Activated T-helper 1 cell treated with Interleukin-2 at 50 U/mL for 16 hours (primary cell): ENCODE results near the gene TMEM26.

Source experiments
- DNase-seq: peaks from one replicate; pipeline ENCODE4 v3.0.0-alpha.2; 2020; ENCODE audit warnings: low read depth

TMEM26 gene

DNA sequence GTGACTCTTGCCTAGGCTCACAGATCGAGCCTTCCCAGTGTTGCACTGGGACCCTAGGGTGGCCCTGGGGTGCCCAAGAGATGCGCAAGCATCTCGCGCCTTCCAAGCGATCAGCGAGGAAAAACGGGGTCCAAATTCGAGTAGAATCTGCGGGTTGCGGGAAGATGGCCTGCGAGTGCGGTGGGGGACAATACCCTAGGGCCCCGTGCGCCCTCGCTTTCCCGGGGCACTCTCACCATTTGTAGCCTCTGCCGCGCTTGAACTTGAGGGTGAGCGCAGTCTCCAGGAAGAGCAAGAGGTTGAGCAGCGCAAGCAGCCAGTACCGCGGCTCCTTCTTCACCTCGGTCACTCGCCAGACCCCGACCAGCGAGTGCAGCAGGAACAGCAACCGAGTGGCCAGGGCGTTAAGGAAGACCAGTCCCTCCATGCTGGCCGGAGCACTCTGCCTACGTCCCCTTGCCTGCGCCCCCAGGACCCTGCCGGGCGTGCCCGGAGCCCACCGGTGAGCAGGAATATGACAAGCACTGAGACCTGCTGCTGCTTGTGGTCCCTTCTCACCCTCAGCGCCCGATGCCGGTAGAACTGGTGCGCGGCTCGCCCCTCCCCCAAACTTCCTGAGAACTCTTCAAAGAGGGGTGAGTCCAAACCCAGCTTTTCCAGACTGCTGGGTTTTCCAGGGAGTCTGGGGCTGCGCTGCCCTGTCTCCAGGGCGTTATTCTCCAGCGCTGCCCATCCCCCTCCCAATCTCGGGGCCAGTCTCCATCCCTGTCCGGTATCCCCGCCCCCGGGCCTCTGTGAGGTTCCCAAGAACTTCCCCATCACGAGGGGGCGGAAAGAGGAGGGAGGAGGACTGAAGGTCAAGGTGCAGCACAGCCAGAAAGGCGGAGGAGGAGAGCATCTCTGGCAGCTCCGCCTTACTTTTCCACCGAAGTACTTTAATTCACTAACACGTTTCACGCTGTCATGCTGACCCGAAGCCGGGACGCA lies at the start of gene TMEM26:
Gene TMEM26 (minus strand): TSS at position 727 of the 987 bp plus-strand sequence. CDS start 300 bp downstream, at position 427.
- no peak for DNase-seq

DNA sequence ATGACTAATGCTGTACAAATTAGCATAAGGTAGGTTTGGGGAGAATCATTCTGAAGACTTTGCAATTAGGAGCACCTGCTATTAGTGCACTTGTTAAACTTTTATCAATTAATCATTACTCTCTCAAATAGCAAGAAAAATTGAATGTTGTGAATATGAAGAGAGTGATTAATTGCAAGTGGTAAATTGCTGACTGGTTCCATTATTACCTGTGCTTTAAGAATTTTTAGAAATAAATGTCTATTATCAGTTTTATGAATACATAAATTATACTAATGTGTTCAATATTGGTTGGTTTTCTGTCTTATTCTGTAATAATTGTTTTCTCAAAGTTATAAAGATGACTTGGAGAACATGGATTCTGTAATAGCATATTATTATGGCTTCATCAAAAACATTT lies 47.3 kb upstream of the TMEM26 start:
- no peak for DNase-seq

DNA sequence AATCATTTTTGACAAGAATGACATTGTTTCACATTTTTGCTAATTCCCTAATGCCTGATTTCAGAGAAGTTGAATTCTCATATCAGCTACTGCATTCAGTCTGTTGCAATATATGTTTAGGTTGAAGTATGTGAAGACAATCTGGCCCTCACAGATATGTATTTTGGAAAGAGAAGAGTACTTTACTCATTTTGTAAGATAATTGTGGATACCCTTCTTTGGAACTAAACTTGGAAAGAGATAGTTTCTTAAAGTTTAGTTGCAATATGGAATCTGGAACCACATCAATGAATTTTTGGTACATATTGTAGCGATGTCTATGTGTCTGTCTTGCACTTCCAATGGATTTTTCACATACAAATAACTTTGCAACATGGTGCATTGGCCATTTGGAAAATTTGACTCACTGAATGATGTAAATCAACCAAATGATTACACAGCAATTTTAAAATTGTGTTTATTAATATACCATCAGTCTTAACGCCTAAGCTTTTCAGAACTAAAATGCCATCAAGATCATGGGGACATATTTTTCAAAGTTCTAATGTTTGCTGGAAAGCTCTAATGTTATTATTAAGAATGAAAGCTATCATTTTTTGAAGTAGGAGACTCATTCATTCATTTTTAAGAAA lies 39.3 kb upstream of the TMEM26 start:
- DNase-seq, result no peak

DNA sequence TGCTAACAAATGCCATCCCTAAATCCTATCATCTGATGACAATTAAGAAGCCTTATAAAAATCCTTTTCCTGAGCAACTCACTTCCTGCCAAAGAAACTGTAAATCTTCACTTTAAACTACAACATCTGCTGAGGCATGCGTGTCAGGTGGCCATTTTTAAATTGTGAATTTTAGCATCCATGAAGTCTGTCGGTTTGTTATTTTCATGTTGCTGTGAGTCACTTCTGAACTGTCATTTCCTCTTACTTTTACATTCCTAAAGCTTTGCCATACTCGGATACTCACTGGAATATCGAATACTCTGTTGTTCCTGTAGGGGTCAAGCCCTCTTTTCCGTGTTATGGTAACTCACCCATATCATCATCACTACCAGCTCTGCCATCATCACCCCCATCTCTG lies 34.3 kb upstream of the TMEM26 start:
- no peak for DNase-seq

DNA sequence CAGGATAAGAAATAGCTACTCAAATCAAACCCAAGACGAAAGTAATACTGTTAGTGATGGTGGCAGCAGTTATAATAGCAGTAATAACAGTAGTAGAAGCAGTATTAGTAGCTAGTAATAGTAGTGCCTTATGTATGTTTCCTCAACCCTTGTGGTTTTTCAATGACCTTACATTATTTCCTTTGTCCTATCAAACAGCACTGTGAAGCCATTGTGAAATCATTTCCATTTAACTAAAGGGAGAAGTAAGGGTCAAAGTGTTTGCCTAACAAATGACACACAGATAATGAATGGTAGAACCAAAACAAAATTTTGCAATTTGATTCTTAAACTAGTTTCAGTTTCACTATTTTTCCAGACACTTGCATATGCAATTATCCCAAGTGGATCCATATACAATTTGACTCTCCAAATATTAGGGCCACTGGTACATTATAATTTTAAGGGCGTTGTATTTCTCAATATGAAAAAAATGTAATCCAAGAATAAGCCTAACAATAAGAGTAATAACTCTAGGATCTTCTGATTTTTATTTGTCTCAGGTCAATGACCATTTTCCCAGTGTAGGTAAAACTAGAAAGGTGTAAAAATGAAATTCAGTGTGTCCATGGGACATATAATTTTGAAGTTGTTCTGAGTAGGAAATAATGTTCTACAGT lies 33.7 kb upstream of the TMEM26 start:
- no peak for DNase-seq

DNA sequence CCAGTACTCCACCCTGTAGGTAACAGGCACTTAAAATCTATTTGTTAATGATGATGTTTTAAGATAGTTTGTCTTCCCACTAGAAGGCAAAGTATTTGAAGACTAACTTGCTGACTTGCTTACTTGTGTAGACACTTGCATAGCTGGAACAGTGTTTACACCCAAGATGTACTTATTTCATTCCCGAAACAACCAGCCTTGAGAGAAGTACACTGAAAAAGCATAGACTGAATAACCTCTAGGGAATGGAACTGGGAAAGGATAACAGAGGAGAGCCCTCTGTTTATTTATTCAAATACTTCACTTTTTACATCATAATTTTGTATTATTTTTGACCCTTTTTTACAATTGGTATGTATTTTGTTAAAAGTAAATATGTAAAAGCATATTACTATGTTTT lies 33.1 kb upstream of the TMEM26 start:
- no peak for DNase-seq

DNA sequence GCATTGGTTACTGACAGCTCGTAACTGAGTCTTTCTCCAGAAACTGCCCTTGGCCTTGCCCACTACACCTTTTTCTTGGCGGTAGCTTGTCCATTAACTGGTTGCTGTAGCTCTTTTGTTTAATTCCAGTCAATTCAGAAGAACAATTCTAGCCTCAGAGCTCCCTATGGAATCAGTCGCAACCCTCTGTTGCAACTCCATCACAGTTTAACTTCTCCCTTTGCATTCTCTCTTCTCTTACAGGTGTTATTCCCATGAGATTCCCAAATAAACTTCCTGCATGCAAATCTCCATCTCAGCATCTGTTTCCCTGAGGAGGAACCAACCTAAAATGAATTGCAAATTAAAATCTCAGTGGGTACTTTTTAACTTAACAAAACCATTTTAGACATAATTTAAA lies 28.4 kb upstream of the TMEM26 start:
- no peak for DNase-seq

DNA sequence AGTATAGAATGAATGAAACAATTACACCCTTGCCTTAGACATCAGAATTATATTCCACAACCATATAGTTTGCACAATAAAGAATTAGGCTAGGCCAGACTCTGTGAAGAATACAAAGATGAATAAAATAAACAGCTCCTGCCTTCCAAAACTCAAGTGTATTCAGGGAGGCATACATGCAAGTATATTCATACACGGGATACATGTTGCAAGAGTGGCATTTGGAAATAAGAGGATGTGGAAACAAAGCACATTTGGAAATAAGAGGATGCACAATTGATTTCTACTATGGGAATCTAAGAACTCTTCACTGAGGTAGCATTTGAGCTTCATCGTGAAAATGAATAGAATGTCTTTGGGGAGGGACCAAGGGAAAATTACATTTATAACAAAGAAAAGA lies 27.0 kb upstream of the TMEM26 start:
- DNase-seq, result no peak

DNA sequence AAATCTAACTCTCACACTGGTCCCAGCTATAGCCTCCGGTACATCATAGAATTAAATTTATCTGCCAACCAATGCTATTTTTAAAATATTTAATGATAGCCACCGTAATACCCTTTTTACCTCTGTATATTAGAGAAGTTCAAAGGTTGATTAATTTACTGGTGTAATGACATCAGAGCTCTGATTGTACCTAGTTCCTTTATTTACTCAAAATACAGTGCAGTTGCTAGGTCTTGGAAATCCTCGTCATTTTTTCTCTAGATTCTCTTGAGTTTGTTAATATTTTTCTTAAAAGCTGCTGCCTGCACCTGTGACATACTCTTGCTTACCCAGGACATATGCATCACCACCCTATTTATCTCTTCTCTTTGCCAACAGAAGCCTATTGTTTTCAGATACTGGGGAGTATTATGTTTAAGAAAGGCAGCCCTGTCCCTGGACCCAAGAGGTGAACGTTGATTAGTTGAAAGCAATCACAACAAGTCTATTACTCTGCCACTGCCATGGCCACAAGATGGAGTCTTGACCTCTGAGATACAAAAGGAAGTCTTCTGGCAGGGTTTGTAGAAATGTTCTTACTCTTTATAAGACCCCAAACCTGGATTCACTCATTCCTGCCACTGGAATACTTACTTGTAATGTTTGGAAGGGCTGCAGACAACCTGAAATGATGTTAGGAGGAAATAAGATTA lies 25.6 kb upstream of the TMEM26 start:
- DNase-seq, result no peak

DNA sequence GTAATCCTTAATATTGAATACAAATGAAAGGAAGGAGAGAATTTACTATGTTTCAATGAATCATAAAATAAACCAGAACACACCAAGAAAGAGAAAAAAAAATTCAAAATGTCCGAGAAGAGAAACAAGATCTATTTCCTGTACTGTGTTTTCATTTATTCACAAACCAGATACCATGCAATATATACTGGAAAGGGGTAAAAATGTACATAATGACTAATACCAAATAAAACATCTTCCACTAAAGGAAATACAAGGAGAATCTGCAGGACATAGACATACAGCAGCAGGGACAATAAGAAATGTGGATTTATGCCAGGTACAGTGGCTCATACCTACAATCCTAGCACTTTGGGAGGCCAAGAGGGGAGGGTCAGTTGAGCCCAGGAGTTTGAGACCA lies 24.3 kb upstream of the TMEM26 start:
- no peak for DNase-seq

DNA sequence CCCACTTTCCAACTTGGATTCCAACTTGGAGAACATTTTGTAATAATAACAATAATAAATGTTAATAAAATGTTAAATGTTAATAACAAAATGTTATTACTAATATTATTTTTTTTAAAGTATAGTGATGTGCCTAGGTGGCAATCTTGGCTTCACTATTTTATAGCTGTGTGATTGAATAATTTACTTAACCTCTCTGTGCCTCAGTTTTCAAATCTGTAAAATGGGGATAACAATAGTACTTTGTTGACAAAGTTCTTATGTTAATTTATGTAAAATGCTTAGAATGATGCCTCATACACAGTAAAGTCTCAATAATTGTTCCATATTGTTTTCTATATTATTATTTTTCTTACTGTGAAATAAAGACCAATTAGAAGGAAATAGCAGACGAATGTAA lies 23.3 kb upstream of the TMEM26 start:
- DNase-seq, result no peak

DNA sequence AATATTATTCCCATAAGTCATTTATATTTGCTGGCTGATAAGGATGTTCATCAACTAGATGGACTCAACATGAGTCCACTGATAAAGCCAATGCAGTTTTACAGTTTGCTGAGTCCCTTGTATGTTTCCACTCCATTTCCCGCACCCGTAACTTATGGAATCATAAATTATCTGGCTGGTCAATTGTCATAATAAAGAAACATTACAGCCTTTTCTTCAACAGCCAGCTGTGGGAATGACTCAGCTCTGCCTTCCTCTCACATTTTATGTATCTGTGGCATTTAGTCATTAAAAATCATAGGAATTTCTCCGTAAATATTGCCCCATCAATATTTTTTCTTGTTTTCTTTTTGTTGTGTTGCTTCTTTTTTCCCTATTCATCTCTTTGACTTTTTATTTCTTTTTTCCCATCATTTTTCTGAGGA lies 22.3 kb upstream of the TMEM26 start:
- no peak for DNase-seq

DNA sequence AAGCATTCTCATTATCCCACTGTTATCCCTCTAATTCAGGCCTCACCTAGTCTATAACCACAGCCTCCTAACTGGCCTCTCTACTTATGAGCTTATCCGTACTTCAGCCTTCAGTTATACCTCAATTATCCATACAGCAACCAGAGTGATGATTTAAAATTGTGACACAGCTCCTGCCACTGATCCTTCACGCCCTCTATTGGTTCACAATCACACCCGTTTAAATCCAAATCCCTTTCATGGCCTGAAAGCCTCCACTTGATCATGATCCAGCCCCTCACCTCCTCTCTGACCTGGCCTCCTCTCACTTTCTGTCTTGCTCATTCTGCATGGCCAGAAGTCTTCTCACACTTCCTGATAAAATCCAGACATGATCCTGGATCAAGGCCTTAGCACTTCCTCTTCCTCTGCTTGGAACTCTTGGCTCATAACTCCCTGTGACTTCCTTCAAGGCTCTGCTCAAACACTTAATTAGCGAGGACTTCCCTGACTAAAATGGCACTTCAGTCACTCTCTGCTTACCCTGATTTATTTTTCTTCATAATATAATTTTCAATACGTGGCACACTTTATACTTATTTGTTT lies 19.0 kb upstream of the TMEM26 start:
- no peak for DNase-seq

DNA sequence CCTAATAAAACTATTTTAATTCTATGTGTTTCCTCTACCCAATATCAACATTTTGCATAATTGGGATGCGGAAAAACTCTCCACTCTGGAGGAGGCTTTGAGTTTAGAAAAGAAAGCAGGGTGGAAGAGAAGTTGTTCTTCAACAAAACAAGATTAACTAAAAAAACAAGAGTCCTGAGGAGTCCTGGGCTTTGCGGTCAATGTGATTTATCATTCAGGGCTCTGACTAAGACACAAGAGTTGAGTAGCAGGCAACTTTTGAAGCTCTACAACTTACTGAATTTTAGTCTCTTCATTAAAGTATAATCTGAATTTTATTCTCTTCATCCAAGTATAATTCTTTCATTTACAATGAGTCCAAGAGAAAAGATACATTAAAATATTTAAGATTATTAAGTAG lies 18.3 kb upstream of the TMEM26 start:
- DNase-seq, result no peak

DNA sequence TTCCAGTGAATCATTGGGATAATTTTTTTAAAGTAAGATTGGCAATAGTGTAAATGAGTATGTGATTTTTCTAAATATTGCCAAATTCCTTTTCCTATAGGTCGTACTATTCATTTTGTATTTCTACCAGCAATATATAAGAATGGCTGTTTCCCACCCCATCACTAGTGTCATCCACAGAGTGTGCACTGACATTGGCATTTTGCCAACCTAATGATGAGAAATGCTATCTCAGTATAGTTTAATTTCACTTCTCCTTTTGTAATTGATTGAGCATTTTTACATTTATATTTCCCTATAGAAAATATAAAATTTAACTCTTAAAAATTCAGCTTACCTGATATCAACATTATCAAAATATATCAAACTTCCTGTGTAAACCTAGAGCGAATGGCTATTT lies 17.6 kb upstream of the TMEM26 start:
- DNase-seq, result no peak

DNA sequence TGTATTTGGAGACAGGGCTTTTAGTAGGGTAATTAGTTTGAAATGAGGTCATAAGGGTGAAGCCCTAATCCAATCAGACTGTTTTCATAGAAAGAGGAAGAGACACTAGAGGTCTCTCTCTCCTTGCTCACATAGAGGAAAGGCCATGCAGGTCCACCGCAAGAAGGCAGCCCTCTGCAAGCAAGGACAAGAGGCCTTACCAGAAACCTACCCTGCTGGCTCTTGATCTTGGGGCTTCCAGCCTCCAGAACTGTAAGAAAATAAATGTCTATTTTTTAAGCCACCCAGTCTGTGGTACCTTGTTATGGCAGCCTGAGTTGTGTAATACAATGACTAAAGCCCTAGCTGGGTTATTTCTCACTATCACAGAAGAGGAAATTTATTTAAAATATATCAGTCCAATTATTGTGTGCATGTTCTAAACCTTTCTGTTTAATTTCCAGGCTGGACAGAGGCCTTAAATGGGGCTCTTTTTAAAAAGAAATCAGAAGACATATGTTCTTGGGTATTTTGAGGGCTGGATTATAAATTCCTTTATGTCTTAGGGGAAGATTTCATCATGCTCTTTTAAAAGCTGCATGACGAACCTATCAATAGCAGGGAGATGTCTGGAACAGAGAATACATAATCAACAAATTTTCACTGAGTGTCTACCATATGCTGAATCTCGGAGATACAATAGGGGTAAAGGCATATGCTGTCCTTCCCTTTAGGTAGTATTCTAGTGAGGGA lies 12.9 kb upstream of the TMEM26 start:
- no peak for DNase-seq

DNA sequence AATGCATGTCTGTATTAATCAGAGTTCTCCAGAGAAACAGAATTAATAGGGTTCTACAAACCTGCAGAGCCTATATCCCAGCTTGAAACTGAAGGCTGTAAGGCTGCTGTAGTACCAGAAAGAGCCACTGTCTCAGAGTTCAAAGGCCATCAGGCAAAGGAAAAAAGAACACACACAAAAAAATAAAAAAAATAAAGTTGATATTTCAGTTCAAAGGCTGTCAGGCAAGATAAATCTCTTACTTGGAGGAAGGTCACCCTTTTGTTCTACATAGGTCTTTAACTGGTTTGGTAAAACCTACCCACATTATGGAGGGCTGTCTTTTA lies 12.0 kb upstream of the TMEM26 start:
- no peak for DNase-seq

DNA sequence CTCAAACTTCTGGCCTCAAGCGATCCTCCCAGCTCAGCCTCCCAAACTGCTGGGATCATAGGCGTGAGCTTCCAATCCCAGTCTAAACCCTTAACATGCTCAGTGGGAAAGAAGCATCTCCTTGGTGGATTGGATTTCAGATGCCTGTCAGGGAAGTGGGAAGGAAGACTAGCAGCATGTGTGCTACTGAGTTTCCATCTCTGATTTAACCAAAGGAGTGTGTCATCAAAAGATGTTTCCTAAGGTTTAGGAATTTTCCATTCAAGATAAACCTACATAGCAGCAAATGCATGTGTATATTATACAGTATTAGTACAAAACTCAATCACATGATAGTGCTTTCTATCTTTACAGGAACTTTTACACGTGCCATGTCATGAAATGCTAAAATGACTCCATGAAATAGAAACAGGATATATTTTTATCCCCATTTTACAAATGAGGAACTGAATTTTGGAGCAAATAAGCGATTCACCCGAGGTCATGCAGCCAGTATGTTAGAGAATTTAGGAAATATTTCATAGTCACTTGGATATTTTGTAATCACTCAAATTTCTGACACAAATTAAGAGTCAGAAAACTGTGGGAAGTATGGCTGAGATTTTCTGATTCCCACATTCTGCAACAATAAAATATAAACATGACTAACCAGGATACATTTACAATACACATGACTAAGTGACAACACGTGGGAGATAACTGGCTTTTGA lies 11.4 kb upstream of the TMEM26 start:
- no peak for DNase-seq

DNA sequence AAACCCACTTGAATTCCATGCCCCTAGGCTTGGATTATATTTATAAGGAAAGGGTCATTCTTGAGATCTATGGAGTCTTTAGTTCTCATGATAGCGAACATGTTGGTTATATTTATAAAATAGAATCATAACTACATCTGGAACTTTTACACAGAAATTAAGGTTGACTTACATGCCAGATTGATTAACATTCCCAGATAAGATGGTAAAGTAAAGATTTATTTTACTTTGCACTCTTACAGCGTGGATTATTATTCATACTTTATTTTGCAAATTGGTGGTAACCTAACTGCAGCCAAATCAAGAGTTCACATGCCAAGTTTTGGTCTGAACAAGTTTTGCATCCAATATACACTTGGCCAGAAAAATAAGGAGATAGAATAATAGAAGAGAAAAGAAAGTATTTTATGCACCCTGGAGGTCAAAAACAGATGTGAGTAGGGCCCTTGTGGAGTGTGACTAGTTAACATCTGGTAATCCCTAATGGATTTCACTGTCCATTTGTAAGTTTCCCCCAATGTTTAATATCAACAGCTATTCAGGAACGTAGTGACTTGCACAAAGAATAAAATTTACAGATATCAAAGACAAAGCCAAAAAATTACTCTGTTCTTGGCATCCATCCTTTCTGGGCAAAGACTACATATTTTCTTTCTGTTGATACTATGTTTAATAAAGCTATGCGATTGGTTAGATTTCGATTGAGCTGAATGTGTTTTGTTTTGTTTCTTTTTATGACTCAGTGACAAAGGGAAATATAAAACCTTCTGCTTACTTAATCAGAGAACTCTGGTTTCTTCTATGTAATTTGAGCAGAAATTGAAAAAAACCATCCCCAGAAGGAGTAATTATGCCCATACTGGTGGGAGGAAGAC lies 10.1 kb upstream of the TMEM26 start:
- DNase-seq, result no peak

DNA sequence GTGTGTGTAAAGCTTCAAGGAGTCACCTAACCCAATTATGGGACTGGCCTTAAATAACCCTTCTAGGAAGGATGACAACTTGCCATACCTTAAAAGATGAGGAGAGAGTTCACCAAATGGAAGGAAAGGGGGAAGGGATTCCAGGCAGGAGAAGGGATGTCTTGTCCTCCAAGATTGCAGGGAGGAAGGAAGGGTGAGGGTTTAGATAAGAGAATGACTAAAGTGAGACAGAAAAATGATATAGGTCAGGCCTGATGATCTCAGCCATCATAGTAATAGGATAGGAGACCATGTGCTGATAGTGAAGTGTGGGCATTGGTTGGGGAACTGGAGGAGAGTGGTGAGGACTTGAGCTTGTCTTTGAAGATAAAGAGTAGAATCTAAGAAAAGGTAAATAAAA lies 7.7 kb upstream of the TMEM26 start:
- DNase-seq, result no peak
